Esophagus (tissue), 2 donors: Measurements from ENCODE around the gene RPL10A. TPM values are rescaled to one million over a fixed set of nuclear protein-coding genes. Genes with fewer than 3 reads are reported as not detected.

Experiments
- H3K27ac ChIP-seq, 2 donors: one replicate each; pipeline ENCODE4 v1.5.1; 2013; ENCODE audit warnings: low read depth in 2 of 2, mild to moderate bottlenecking in 2 of 2, inconsistent platforms in 1 of 2, low read length in 1 of 2, moderate library complexity in 1 of 2
- H3K27me3 ChIP-seq, 2 donors: one replicate each; pipeline ENCODE4 v1.6.1; 2013; ENCODE audit warnings: low read length in 2 of 2, control low read depth in 1 of 2, mild to moderate bottlenecking in 1 of 2; ENCODE audit not compliant: insufficient read depth in 2 of 2, control insufficient read depth in 1 of 2
- H3K36me3 ChIP-seq, 2 donors: one replicate each; pipeline ENCODE4 v1.6.1; 2013; ENCODE audit warnings: low read length in 1 of 2; ENCODE audit not compliant: control insufficient read depth in 2 of 2, insufficient read depth in 2 of 2
- H3K4me1 ChIP-seq, 2 donors: one replicate each; pipeline ENCODE4 v1.6.1; 2013; ENCODE audit warnings: low read length in 1 of 2; ENCODE audit not compliant: control insufficient read depth in 2 of 2, insufficient read depth in 2 of 2
- H3K4me3 ChIP-seq, 2 donors: one replicate each; pipeline ENCODE4 v1.5.1; 2013; ENCODE audit warnings: low read length in 2 of 2, mild to moderate bottlenecking in 2 of 2, low read depth in 1 of 2, moderate library complexity in 1 of 2
- H3K9me3 ChIP-seq, 2 donors: one replicate each; pipeline ENCODE4 v1.6.1; 2013; ENCODE audit warnings: mild to moderate bottlenecking in 2 of 2, low read depth in 1 of 2, low read length in 1 of 2, moderate library complexity in 1 of 2; ENCODE audit not compliant: control insufficient read depth in 2 of 2, insufficient read depth in 1 of 2
- WGBS, 2 donors: extraction: QIAGEN DNeasy Blood & Tissue Kit; methylation state at CpG; one replicate each; pipeline ENCODE4 v1.1.7; 2013; 5-methylcytosine and 5-hydroxymethylcytosine counted together
- polyA plus RNA-seq, 2 donors: library from polyadenylated mRNA; stranded (reverse); fragments of 200-250 nt; gene quantifications; one replicate each; pipeline ENCODE4 v1.2.3, GENCODE V29; 2013
- donor health status: healthy with polysubstance abuse.
- donor health status: Bipolar disorder and iron deficiency.

RPL10A gene
- polyA plus RNA-seq, 2 donors = 735 to 2,438 TPM

- Histone ChIP-seq H3K4me1 (peaks cover 0 to 2% of the 10 kb centered on the region in 2 donors), H3K9me3 (peaks cover 0 to 1% of the 10 kb centered on the region in 2 donors), H3K4me3 (no peak overlapping the region), H3K27me3 (no peaks in the 10 kb centered on the region), H3K27ac (no peak overlapping the region), H3K36me3 (peaks cover 9 to 47% of the 10 kb centered on the region in 2 donors)
- 75 to 83% methylated on average over 9 of the region's 9 CpGs for WGBS, 2 donors
Observed at GRCh38 chr6:35473075-35473849, 5.1 kb downstream of the RPL10A start.

GRCh38 chr6:35473850-35474130 is 5.6 kb downstream of the RPL10A start:
- Histone ChIP-seq H3K27ac (no peak overlapping the region), H3K27me3 (no peaks in the 10 kb centered on the region), H3K36me3 (peaks cover 9 to 50% of the 10 kb centered on the region in 2 donors), H3K4me3 (no peak overlapping the region), H3K4me1 (peaks cover 0 to 2% of the 10 kb centered on the region in 2 donors), H3K9me3 (peaks cover 0 to 4% of the 10 kb centered on the region in 2 donors)

DNA sequence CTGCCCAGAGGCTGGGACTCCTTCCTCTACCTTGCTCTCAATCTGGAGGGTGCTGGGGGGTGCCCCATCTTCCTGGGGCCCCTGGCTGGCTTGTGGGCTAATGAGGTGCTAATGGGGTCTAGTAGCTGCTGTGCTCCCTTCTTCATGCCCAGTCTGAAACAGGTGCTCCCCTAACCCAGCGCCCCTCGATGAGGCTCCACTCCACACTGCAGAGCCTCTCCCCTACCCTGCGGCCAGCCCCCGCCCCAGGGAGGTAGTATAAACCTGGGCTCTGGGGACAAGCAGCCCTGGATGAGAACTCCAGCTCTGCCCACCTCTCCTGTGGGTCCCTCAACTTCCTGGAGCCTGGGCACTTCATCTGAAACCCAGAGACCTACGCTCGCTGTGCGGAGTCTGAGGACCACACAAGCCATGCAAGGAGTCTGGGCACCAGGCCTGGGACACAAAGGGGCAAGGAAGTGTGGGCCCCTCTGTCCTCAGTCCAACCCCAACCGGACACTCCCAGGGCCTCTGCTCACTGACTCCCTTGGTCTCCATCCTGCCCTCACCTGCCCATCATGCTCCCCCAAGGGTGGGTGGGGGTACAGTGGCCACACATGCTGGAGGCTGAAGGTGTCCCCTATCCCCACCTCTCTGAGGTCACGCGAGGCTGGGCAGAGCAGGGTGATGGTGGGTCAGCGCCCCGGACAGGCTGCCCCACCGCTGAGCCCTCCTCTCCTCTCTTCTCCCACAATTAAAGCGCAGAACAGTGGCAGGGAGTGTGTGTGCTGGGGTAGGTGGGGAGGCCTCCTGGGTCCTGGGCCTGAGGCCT is 6.1 kb downstream of the RPL10A start:
- Histone ChIP-seq H3K4me3 (no peak overlapping the region), H3K27ac (peak overlapping the region in 1 of 2 donors; percentile 19), H3K27me3 (no peaks in the 10 kb centered on the region), H3K4me1 (peaks cover 0 to 2% of the 10 kb centered on the region in 2 donors), H3K9me3 (peaks cover 0 to 4% of the 10 kb centered on the region in 2 donors), H3K36me3 (peaks cover 9 to 47% of the 10 kb centered on the region in 2 donors)
- WGBS, 2 donors = 84 to 85% methylated on average over 13 to 14 of the region's 14 CpGs

DNA sequence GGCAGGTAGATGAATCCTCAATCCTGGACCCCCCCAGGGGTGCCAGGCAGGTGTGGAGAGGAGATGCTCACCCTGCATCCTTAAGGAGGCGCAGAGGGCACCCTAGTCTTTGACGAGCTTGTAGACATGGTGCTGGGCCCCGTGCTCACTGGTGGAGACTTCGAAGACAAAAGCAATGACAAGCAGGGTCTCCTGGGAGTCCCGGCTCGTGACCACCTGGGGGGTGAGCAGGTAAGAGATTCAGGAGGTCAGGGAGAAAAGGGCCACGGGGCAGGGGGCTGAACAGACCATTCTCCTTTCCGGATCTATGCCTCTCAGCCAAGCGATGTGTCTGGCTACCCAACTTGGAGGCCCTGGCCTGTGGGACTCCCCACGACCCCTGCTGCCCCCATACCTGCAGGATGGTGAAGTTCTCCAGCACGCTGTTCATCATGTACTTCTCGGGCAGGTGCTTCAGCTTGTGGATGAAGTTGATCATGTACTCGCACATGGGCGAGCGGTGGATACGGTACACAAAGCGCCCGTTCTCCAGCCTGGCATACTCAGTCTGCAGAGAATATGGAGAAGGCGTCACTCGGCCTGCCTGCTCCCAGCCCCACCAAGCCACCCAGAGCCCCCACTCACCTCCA is 6.9 kb downstream of the RPL10A start:
- no peak overlapping the region for H3K27ac ChIP-seq

GRCh38 chr6:35475573-35475972 is 7.4 kb downstream of the RPL10A start:
- Histone ChIP-seq H3K27ac (peak overlapping the region in 1 of 2 donors; percentile 22), H3K9me3 (peaks cover 0 to 4% of the 10 kb centered on the region in 2 donors), H3K4me1 (peaks cover 0 to 2% of the 10 kb centered on the region in 2 donors), H3K36me3 (peaks cover 12 to 41% of the 10 kb centered on the region in 2 donors), H3K27me3 (no peaks in the 10 kb centered on the region), H3K4me3 (no peak overlapping the region)
- 76 to 77% methylated on average over 4 of the region's 4 CpGs for WGBS, 2 donors

More for the DNA sequence above, 6.9 kb downstream of the RPL10A start:
- H3K27me3 ChIP-seq = no peaks in the 10 kb centered on the region
- H3K36me3 ChIP-seq = peaks cover 11 to 45% of the 10 kb centered on the region in 2 donors
- H3K9me3 ChIP-seq = peaks cover 0 to 4% of the 10 kb centered on the region in 2 donors
- peaks cover 0 to 2% of the 10 kb centered on the region in 2 donors for H3K4me1 ChIP-seq
- no peak overlapping the region for H3K4me3 ChIP-seq
- WGBS, 2 donors = 85 to 88% methylated on average over 20 of the region's 20 CpGs

- H3K4me1 ChIP-seq = peaks cover 0 to 2% of the 10 kb centered on the region in 2 donors
- H3K9me3 ChIP-seq = peaks cover 0 to 4% of the 10 kb centered on the region in 2 donors
- 66 to 71% methylated on average over 14 of the region's 14 CpGs for WGBS, 2 donors
- H3K27ac ChIP-seq = no peak overlapping the region
- H3K36me3 ChIP-seq = peaks cover 12 to 41% of the 10 kb centered on the region in 2 donors
- no peak overlapping the region for H3K4me3 ChIP-seq
- no peaks in the 10 kb centered on the region for H3K27me3 ChIP-seq
Observed at GRCh38 chr6:35476004-35476403, 7.8 kb downstream of the RPL10A start.

DNA sequence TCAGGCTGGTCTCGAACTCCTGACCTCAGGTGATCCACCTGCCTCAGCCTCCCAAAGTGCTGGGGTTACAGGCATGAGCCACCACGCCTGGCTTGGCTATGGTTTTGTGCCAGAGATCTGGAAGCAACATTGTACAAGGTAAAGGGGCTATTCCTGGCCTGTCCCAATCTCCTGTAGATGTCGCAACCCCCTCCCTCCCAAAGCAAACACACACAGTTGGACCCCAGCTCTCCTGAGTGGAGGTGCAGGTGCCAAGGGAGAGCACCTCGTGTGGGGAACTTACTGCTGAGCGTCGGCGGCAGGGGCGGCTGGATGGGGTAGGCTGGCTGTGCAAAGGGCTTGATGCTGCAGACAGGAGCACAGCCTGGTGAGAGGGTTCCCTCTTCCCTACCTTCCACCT is 8.8 kb downstream of the RPL10A start:
- Histone ChIP-seq H3K27ac (peak overlapping the region in 1 of 2 donors; percentile 2), H3K9me3 (peaks cover 0 to 4% of the 10 kb centered on the region in 2 donors), H3K4me3 (no peak overlapping the region), H3K27me3 (no peaks in the 10 kb centered on the region), H3K4me1 (peaks cover 0 to 2% of the 10 kb centered on the region in 2 donors), H3K36me3 (peaks cover 12 to 40% of the 10 kb centered on the region in 2 donors)
- 82 to 85% methylated on average over 8 of the region's 8 CpGs for WGBS, 2 donors

DNA sequence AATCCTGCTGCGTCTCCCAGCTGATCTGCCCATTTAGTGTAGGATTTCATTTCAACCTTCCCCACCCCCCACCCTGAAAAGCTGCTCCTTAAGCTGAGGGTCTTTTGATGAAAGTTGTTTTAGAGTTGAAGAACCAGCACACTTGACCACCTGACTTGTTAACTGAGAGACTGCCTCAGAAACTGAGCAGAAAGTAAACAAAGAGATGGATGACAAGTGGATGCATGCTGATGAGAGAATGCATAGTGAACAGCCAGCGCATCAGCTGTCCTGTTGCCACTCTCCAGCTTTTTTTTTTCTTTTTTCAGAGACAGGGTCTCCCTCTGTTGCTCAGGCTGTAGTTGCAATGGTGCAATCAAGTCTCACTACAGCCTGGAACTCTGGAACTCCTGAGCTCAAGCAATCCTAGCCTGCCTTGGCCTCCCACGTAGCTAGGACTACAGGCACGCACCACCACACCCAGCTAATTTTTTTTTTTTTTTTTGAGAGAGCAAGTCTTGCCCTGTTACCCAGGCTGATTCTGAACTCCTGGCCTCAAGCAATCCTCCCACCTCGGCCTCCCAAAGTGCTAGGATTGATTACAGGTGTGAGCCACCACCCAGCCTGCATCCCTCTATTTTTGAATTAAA is 9.5 kb downstream of the RPL10A start:
- 77 to 78% methylated on average over 5 of the region's 5 CpGs for WGBS, 2 donors
- peaks cover 0 to 2% of the 10 kb centered on the region in 2 donors for H3K4me1 ChIP-seq
- no peak overlapping the region for H3K4me3 ChIP-seq
- H3K27me3 ChIP-seq = no peaks in the 10 kb centered on the region
- H3K36me3 ChIP-seq = peaks cover 10 to 40% of the 10 kb centered on the region in 2 donors
- no peak overlapping the region for H3K27ac ChIP-seq
- peaks cover 0 to 4% of the 10 kb centered on the region in 2 donors for H3K9me3 ChIP-seq

DNA sequence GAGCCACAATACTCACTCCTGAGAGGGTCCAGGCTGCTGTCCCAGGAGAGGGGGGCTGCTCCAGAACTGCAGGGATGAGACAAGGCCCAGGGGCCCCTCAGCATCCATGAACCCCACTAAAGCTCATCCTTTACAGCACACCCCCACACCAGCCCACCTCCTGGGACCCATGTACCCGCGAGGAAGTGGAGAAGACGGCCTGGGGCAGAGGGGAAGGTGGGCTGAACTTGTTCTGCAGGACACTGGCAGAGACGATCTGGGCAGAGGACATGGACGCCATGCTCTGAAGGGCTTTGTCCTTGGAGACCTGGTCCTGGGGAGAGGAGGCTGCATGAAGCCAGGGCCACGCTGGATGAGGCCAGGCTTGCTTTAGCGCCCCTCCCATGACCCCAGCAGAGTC is 10.1 kb downstream of the RPL10A start:
- H3K27ac ChIP-seq = no peak overlapping the region
- peaks cover 0 to 4% of the 10 kb centered on the region in 2 donors for H3K9me3 ChIP-seq
- peaks cover 12 to 36% of the 10 kb centered on the region in 2 donors for H3K36me3 ChIP-seq
- H3K27me3 ChIP-seq = no peaks in the 10 kb centered on the region
- H3K4me1 ChIP-seq = peaks cover 0 to 2% of the 10 kb centered on the region in 2 donors
- 88 to 90% methylated on average over 7 of the region's 7 CpGs for WGBS, 2 donors
- no peak overlapping the region for H3K4me3 ChIP-seq
